Panc1 (cell line): Measurements from ENCODE around the gene RAB21.

Source experiments
- CTCF ChIP-seq: fragments of 450-650 bp; IDR thresholded peaks from 2 replicates; pipeline ENCODE4 v1.5.1; 2017; ENCODE audit warnings: mild to moderate bottlenecking
- POLR2AphosphoS5 ChIP-seq: IDR thresholded peaks from 2 replicates; pipeline ENCODE4 v1.6.1; 2012; ENCODE audit warnings: mild to moderate bottlenecking, low read depth, low read length, moderate library complexity
- SIN3A ChIP-seq: IDR thresholded peaks from 2 replicates; pipeline ENCODE4 v1.6.1; 2012; ENCODE audit warnings: low read depth, mild to moderate bottlenecking, low read length, moderate library complexity, borderline replicate concordance; ENCODE audit not compliant: insufficient read depth

DNA sequence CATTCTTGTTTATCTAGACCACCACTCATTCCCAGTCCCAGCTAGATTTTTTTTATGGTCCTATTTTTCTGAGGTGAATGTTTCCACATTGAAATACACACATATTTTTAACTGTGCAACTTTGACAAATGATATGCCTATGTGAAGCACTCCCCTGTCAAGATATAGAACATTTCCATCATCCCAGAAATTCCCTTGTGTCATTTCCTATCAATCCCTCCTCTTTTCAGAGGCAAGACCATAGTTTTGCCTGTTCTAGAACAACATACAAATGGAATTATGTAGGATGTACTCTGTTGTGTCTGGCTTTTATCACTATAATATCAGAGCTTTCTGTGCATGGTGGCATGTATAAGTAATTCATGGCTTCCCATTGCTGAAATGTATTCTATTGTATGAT is 36.1 kb upstream of the RAB21 start:
- TF ChIP-seq CTCF (no peak), POLR2AphosphoS5 (no peak), SIN3A (no peak)
